ENCODE data around the gene SRRM4.
A peak's percentile ranks its signal among the peaks of the same experiment; 100 is the strongest.

The SRRM4 gene

GRCh38 chr12:119171291-119171690, 189.9 kb downstream of the SRRM4 start:
- DNase-seq (ENCODE audit: low read depth): no peak

- no peak for DNase-seq (ENCODE audit: low read depth)
Observed at GRCh38 chr12:119171691-119172425, 190.5 kb downstream of the SRRM4 start.

- DNase-seq (ENCODE audit: low read depth): no peak
Observed at GRCh38 chr12:119175081-119175480, 193.7 kb downstream of the SRRM4 start.

- DNase-seq (ENCODE audit: low read depth): peak; percentile 15
Observed at GRCh38 chr12:119176267-119177055, 195.1 kb downstream of the SRRM4 start.

GRCh38 chr12:119177056-119177325, 195.7 kb downstream of the SRRM4 start:
- DNase-seq (ENCODE audit: low read depth): no peak

GRCh38 chr12:119177724-119178380, 196.5 kb downstream of the SRRM4 start:
- no peak for DNase-seq (ENCODE audit: low read depth)

GRCh38 chr12:119178544-119179334, 197.4 kb downstream of the SRRM4 start, which contains the start of gene HSPB8:
TSS of gene HSPB8 (plus strand) at chr12:119178931. CDS start at chr12:119179313, 382 bp downstream.
- no peak for DNase-seq (ENCODE audit: low read depth)

- no peak for DNase-seq (ENCODE audit: low read depth)
Observed at GRCh38 chr12:119179335-119180021, 198.1 kb downstream of the SRRM4 start.

- DNase-seq (ENCODE audit: low read depth): no peak
Observed at GRCh38 chr12:119180380-119181040, 199.2 kb downstream of the SRRM4 start.

- DNase-seq (ENCODE audit: low read depth): no peak
Observed at GRCh38 chr12:119181202-119181601, 199.9 kb downstream of the SRRM4 start.

GRCh38 chr12:119181944-119182343, 200.6 kb downstream of the SRRM4 start:
- DNase-seq (ENCODE audit: low read depth): no peak

GRCh38 chr12:119182701-119183493, 201.6 kb downstream of the SRRM4 start:
- no peak for DNase-seq (ENCODE audit: low read depth)

- DNase-seq (ENCODE audit: low read depth): no peak
Observed at GRCh38 chr12:119183942-119184695, 202.8 kb downstream of the SRRM4 start.

GRCh38 chr12:119195256-119195655, 213.9 kb downstream of the SRRM4 start:
- DNase-seq (ENCODE audit: low read depth): no peak

- DNase-seq (ENCODE audit: low read depth): no peak
Observed at GRCh38 chr12:119198440-119198839, 217.1 kb downstream of the SRRM4 start.

- no peak for DNase-seq (ENCODE audit: low read depth)
Observed at GRCh38 chr12:119200601-119201000, 219.3 kb downstream of the SRRM4 start.

- DNase-seq (ENCODE audit: low read depth): no peak
Observed at GRCh38 chr12:119201789-119202543, 220.6 kb downstream of the SRRM4 start.

- DNase-seq (ENCODE audit: low read depth): no peak
Observed at GRCh38 chr12:119202544-119202943, 221.2 kb downstream of the SRRM4 start.

- DNase-seq (ENCODE audit: low read depth): no peak
Observed at GRCh38 chr12:119204131-119204530, 222.8 kb downstream of the SRRM4 start.

Measured in HS-5 (cell line).